Esophagus muscularis mucosa (tissue), 3 donors: ENCODE results near the gene PDE6H.

ENCODE experiments used
- CTCF ChIP-seq, 3 experiments: fragments of 200-600 bp in 2 of 3; fragments of 450-650 bp in 1 of 3; sonication (generic) in 2 of 3; IDR thresholded peaks; one replicate each; pipeline ENCODE4 v1.5.1; 2017 to 2019; ENCODE audit warnings: antibody characterized with exemption in 3 of 3, mild to moderate bottlenecking in 2 of 3, moderate library complexity in 1 of 3
- POLR2AphosphoS5 ChIP-seq, 2 donors: sonication (generic); formaldehyde crosslinking; IDR thresholded peaks; one replicate each; pipeline ENCODE4 v1.6.1; 2017; ENCODE audit warnings: antibody characterized with exemption in 2 of 2

GRCh38 chr12:14953752-14954151 is 19.1 kb upstream of the PDE6H start:
- TF ChIP-seq POLR2AphosphoS5 (IDR thresholded peaks at IDR 0.05) (no peak), CTCF (IDR thresholded peaks at IDR 0.05) (no peak)
